Hepatocyte (in vitro differentiated cells): Measurements from ENCODE around the gene TEKT3.

ENCODE experiments used
- EZH2 ChIP-seq: fragments of 200-600 bp; sonication (generic); IDR thresholded peaks from 2 replicates; pipeline ENCODE4 v1.6.1; 2016; ENCODE audit warnings: antibody characterized with exemption, mild to moderate bottlenecking, borderline replicate concordance
- EZH2phosphoT487 ChIP-seq: fragments of 200-600 bp; sonication (generic); IDR thresholded peaks from one replicate; pipeline ENCODE4 v1.6.1; 2018; ENCODE audit warnings: antibody characterized with exemption, mild to moderate bottlenecking, low read depth, moderate library complexity; ENCODE audit not compliant: unreplicated experiment, severe bottlenecking
- TF ChIP-seq, protein P1 (sequence below): fragments of 200-600 bp; sonication (generic); IDR thresholded peaks from 2 replicates; pipeline ENCODE4 v1.5.1; 2016; ENCODE audit warnings: antibody characterized with exemption, mild to moderate bottlenecking; ENCODE audit not compliant: poor library complexity

DNA sequence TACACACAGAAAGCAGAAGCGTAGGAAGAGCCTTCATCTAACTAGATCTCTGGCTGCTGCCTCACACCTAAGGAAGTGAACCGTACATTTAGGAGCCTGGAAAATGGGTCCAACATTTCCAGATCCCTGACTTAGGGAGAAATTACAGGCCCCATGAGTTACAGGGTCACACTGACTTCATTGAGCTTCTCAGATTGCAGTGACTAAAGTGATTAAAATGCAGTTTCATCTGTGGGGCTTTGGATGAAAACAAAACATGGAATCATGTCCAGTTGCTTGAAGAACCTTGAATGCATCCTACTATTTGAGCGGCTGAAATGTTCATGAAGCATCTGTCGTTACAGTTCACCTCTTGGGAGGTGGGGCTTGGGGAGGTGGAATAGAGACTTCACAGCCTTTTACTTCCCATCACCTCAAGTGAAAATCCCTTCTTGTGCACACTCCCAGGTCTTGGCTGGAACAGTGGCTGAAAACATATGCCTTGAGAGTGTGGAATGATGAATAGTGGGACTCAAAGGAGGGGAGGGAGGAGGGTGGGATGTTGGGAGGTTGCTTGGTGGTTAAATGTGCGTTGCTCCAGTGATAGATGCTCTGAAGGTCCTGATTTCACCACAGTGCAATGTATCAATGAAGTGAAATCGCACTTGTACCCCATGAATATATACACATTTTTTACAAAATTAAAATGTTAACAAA is 19.7 kb downstream of the TEKT3 start:
- no peak for TF ChIP-seq EZH2
- TF ChIP-seq, protein P1, sequence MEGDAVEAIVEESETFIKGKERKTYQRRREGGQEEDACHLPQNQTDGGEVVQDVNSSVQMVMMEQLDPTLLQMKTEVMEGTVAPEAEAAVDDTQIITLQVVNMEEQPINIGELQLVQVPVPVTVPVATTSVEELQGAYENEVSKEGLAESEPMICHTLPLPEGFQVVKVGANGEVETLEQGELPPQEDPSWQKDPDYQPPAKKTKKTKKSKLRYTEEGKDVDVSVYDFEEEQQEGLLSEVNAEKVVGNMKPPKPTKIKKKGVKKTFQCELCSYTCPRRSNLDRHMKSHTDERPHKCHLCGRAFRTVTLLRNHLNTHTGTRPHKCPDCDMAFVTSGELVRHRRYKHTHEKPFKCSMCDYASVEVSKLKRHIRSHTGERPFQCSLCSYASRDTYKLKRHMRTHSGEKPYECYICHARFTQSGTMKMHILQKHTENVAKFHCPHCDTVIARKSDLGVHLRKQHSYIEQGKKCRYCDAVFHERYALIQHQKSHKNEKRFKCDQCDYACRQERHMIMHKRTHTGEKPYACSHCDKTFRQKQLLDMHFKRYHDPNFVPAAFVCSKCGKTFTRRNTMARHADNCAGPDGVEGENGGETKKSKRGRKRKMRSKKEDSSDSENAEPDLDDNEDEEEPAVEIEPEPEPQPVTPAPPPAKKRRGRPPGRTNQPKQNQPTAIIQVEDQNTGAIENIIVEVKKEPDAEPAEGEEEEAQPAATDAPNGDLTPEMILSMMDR: no peak
- no peak for TF ChIP-seq EZH2phosphoT487
